Measurements from ENCODE around the gene NRG2. TPM values are rescaled to one million over a fixed set of nuclear protein-coding genes. Genes with fewer than 3 reads are reported as not detected.

Gene NRG2
- total RNA-seq, 3 donors from 2014 or later (not counting 1 experiment from before 2014, with no cell fraction given), result 0.21 to 0.50 (median 0.40) TPM

DNA sequence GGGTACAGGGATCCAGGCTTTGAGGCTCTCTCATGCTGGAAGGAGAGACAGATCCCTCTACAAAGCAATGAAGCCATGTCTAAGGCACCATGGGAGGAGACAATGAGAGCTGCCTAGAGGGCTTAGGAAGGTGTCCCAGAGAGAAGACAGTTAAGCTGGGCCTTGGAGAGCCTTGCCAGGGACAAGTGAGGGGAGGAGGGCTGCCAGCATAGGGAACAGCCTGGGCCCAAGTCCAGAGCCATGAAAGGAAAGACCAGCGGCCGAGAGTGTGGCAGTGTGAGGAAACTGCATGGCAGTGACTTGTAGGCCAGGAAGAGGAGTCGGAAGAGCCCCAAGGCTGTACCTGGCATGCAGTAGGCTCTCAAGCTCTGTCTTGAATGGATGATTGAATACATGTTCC lies 159.0 kb downstream of the NRG2 start:
- ATAC-seq, result no peak
- 88% methylated on average over 3 of the region's 3 CpGs for WGBS (ENCODE audit: insufficient coverage)
- peaks cover 0 to 5% of the 10 kb centered on the region in 2 donors for H3K4me1 Mint-ChIP-seq

DNA sequence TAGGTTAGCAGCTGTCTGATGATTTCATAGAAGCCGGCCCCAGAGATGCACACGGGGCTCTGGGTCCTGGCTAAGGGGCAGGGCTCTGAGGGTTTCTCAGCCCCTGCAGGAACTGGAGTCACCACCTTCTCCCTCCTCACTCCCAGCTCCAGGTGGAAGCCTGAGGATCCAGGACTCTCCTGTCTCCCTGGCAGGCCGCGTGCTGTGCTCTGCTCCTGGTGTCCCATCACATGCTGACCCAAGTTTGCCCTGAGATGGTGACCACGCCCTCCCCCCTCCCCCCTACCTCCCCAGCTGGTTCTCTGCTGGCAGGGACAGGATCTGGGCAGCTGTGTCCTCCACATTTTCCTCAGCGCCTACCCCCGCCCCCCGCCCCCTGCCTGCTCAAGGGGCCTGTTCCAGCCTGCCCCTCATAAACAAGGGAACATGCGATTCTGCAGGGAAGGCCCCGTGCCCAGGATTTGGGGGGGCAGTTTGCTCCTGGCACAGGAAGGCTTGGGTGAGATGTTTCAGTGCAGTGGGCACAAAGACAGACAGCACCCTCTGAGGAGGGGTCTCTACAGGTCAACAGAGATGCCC lies 160.0 kb downstream of the NRG2 start:
- peaks cover 0 to 2% of the 10 kb centered on the region in 2 donors for H3K4me1 Mint-ChIP-seq
- no peaks in the 10 kb centered on the region for H3K9me3 ChIP-seq (ENCODE audit: control insufficient read depth, insufficient read depth, low read length)
- WGBS (ENCODE audit: insufficient coverage), result 83% methylated on average over 10 of the region's 10 CpGs
- H3K36me3 Mint-ChIP-seq, result no peaks in the 10 kb centered on the region
- ATAC-seq (no peak), DNase-seq (no peak)
- no peaks in the 10 kb centered on the region for H3K9me3 Mint-ChIP-seq
- H3K27me3 ChIP-seq (ENCODE audit: control insufficient read depth, insufficient read depth, low read length), result no peaks in the 10 kb centered on the region
- no peaks in the 10 kb centered on the region for H3K4me1 ChIP-seq (ENCODE audit: control insufficient read depth, insufficient read depth, low read length)
- no peaks in the 10 kb centered on the region for H3K36me3 ChIP-seq (ENCODE audit: control insufficient read depth, insufficient read depth, low read length)
- intact Hi-C loops (cut with micrococcal nuclease), result no loop called here
- TF ChIP-seq, protein P1, sequence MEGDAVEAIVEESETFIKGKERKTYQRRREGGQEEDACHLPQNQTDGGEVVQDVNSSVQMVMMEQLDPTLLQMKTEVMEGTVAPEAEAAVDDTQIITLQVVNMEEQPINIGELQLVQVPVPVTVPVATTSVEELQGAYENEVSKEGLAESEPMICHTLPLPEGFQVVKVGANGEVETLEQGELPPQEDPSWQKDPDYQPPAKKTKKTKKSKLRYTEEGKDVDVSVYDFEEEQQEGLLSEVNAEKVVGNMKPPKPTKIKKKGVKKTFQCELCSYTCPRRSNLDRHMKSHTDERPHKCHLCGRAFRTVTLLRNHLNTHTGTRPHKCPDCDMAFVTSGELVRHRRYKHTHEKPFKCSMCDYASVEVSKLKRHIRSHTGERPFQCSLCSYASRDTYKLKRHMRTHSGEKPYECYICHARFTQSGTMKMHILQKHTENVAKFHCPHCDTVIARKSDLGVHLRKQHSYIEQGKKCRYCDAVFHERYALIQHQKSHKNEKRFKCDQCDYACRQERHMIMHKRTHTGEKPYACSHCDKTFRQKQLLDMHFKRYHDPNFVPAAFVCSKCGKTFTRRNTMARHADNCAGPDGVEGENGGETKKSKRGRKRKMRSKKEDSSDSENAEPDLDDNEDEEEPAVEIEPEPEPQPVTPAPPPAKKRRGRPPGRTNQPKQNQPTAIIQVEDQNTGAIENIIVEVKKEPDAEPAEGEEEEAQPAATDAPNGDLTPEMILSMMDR (IDR thresholded peaks at IDR 0.05), result no peak
- no peak overlapping the region for H3K4me3 ChIP-seq (ENCODE audit: low read length)
- H3K27ac Mint-ChIP-seq, result no peak overlapping the region
- H3K27ac ChIP-seq (ENCODE audit: low read length), result no peak overlapping the region
- H3K27me3 Mint-ChIP-seq (ENCODE audit: low read depth in 2 of 2), result peaks cover 0 to 11% of the 10 kb centered on the region in 2 donors
- H3K4me3 Mint-ChIP-seq, result no peak overlapping the region

More for the DNA sequence above, 159.0 kb downstream of the NRG2 start:
- DNase-seq, result no peak
- no peak overlapping the region for H3K27ac Mint-ChIP-seq
- Histone ChIP-seq H3K27me3 (ENCODE audit: control insufficient read depth, insufficient read depth, low read length) (no peaks in the 10 kb centered on the region), H3K4me3 (ENCODE audit: low read length) (no peak overlapping the region), H3K36me3 (ENCODE audit: control insufficient read depth, insufficient read depth, low read length) (no peaks in the 10 kb centered on the region), H3K27ac (ENCODE audit: low read length) (no peak overlapping the region), H3K4me1 (ENCODE audit: control insufficient read depth, insufficient read depth, low read length) (no peaks in the 10 kb centered on the region), H3K9me3 (ENCODE audit: control insufficient read depth, insufficient read depth, low read length) (no peaks in the 10 kb centered on the region)
- no peaks in the 10 kb centered on the region for H3K9me3 Mint-ChIP-seq
- no peaks in the 10 kb centered on the region for H3K36me3 Mint-ChIP-seq
- no peak overlapping the region for H3K4me3 Mint-ChIP-seq
- TF ChIP-seq, protein P1 (IDR thresholded peaks at IDR 0.05), result no peak
- H3K27me3 Mint-ChIP-seq (ENCODE audit: low read depth in 2 of 2), result peaks cover 0 to 11% of the 10 kb centered on the region in 2 donors
- intact Hi-C loops (cut with micrococcal nuclease), result no loop called here

DNA sequence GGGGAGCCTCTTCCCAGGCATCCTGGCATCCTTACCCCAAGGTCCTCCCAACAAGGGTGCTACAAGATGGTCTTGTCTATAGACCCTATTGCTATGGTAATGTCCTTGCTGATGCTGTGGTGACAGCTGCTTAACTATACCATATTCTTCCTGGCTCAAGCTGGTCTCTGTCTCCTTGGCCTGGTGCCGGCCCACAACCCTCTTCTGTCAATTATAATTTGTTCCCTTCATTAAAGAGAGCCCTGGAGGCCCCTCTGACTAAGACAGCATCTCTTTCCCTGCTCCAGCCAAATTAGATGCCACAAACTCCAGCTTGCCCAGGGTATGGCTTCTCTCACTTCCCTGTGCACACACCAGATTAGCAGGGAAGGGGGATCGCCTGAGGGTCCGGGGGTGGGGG lies 160.8 kb downstream of the NRG2 start:
- Histone ChIP-seq H3K4me3 (ENCODE audit: low read length) (no peak overlapping the region), H3K36me3 (ENCODE audit: control insufficient read depth, insufficient read depth, low read length) (no peaks in the 10 kb centered on the region), H3K4me1 (ENCODE audit: control insufficient read depth, insufficient read depth, low read length) (peaks cover 1% of the 10 kb centered on the region), H3K27ac (ENCODE audit: low read length) (no peak overlapping the region), H3K9me3 (ENCODE audit: control insufficient read depth, insufficient read depth, low read length) (no peaks in the 10 kb centered on the region), H3K27me3 (ENCODE audit: control insufficient read depth, insufficient read depth, low read length) (no peaks in the 10 kb centered on the region)
- no peaks in the 10 kb centered on the region for H3K36me3 Mint-ChIP-seq
- DNase-seq, result no peak
- H3K4me1 Mint-ChIP-seq, result no peaks in the 10 kb centered on the region
- no peaks in the 10 kb centered on the region for H3K9me3 Mint-ChIP-seq
- no peak for ATAC-seq
- H3K27me3 Mint-ChIP-seq (ENCODE audit: low read depth in 2 of 2), result peaks cover 0 to 9% of the 10 kb centered on the region in 2 donors
- intact Hi-C loops (cut with micrococcal nuclease), result no loop called here
- H3K27ac Mint-ChIP-seq, result no peak overlapping the region
- no peak overlapping the region for H3K4me3 Mint-ChIP-seq
- TF ChIP-seq, protein P1 (IDR thresholded peaks at IDR 0.05), result no peak
- 81% methylated on average over 3 of the region's 3 CpGs for whole genome bisulfite sequencing (ENCODE audit: insufficient coverage)
